Gastrocnemius medialis (tissue), 4 donors: Measurements from ENCODE around the gene KCNK6. TPM values are rescaled to one million over a fixed set of nuclear protein-coding genes. Genes with fewer than 3 reads are reported as not detected.

Experiments used
- ATAC-seq, 2 donors: fragments of 150-250 bp; one replicate each; pipeline ENCODE4 v1.9.1; 2016
- DNase-seq, 2 donors: peaks; one replicate each; pipeline ENCODE4 v3.0.0-alpha.2; 2019
- H3K27ac ChIP-seq, 4 donors: fragments of 200-600 bp; sonication (generic); 1 replicate in 1 of 4; 2 replicates in 3 of 4; pipeline ENCODE4 v1.5.1; 2016 to 2018; ENCODE audit warnings: mild to moderate bottlenecking in 2 of 4, moderate library complexity in 1 of 4
- H3K27me3 ChIP-seq, 3 donors: fragments of 200-600 bp; sonication (generic) in 2 of 3; 1 replicate in 1 of 3; 2 replicates in 2 of 3; pipeline versions ENCODE4 v1.5.1 to v1.6.0; 2016 to 2019; ENCODE audit warnings: mild to moderate bottlenecking in 1 of 3, moderate library complexity in 1 of 3
- H3K36me3 ChIP-seq, 2 donors: fragments of 200-600 bp; sonication (generic) in 1 of 2; one replicate each; pipeline ENCODE4 v1.5.1; 2017 to 2018
- H3K4me1 ChIP-seq, 2 donors: fragments of 200-600 bp; sonication (generic) in 1 of 2; one replicate each; pipeline ENCODE4 v1.5.1; 2016 to 2017; ENCODE audit warnings: mild to moderate bottlenecking in 2 of 2
- H3K4me3 ChIP-seq, 4 donors: fragments of 200-600 bp; sonication (generic) in 3 of 4; 1 replicate in 1 of 4; 2 replicates in 3 of 4; pipeline ENCODE4 v1.5.1; 2016 to 2019; ENCODE audit warnings: mild to moderate bottlenecking in 2 of 4
- H3K9me3 ChIP-seq, 3 donors: fragments of 200-600 bp; sonication (generic) in 2 of 3; 1 replicate in 1 of 3; 2 replicates in 2 of 3; pipeline ENCODE4 v1.5.1; 2016 to 2019
- POLR2A ChIP-seq, 2 donors: fragments of 450-650 bp; IDR thresholded peaks; one replicate each; pipeline ENCODE4 v1.6.1; 2017; ENCODE audit warnings: antibody characterized with exemption in 2 of 2, mild to moderate bottlenecking in 2 of 2, moderate library complexity in 2 of 2
- in situ Hi-C, 4 donors: fragments of 200-750 bp; cut with MboI; loops; one replicate each; pipeline versions ENCODE4 v1.15.0 to v1.8.0; 2017; ENCODE audit warnings: low sequenced_read_pairs in 4 of 4
- intact Hi-C: fragments of 100-400 bp; cut with DNase I; formaldehyde crosslinking; loops from one replicate; pipeline ENCODE4 v1.15.1; 2023; ENCODE audit warnings: low total_unique reads
- total RNA-seq, 4 donors: library from RNA; depleted of rRNA; stranded (reverse); fragments of >200 nt; gene quantifications; one replicate each; pipeline versions ENCODE4 v1.1.0 to v1.2.3, GENCODE V29; 2016
- TF ChIP-seq, protein P1 (sequence below), 5 experiments: fragments of 450-650 bp in 3 of 5; fragments of 200-600 bp in 2 of 5; sonication (generic) in 2 of 5; IDR thresholded peaks in 4 of 5; conservative IDR thresholded peaks in 1 of 5; 1 replicate in 4 of 5; 2 replicates in 1 of 5; pipeline ENCODE4 v1.5.1; 2016 to 2019; ENCODE audit warnings: antibody characterized with exemption in 5 of 5, mild to moderate bottlenecking in 3 of 5, moderate library complexity in 3 of 5

KCNK6 gene
- total RNA-seq, 4 donors from 2014 or later, result 0.15 to 0.90 (median 0.41) TPM

DNA sequence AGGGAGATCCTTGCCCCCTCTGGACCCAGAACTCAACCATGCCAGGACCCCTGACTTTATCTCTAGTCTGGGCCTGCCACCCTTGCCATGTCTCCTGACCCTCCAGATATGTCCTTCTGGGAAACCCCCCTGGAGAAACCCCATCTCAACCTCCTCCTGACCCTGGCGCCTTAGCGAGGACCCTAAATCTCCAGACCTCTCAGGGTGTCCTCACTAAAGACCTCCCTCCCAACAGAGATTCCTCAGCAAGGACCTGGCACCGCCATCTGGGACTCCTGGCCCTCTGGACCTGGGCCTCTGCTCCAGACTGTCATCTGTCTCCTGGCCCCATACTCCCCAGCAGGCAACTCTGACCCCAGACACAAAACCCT lies 1.3 kb downstream of the KCNK6 start:
- in situ Hi-C loops, result no loop called here
- Histone ChIP-seq H3K4me3 (no peak overlapping the region), H3K27ac (no peak overlapping the region)

GRCh38 chr19:38321646-38322196 lies 2.1 kb downstream of the KCNK6 start:
- no peaks in the 10 kb centered on the region for H3K9me3 ChIP-seq
- H3K4me3 ChIP-seq, result no peak overlapping the region
- peaks cover 0 to 4% of the 10 kb centered on the region in 2 donors for H3K4me1 ChIP-seq
- H3K36me3 ChIP-seq, result no peaks in the 10 kb centered on the region
- in situ Hi-C loops (no loop called here), intact Hi-C loops (no loop called here)
- H3K27ac ChIP-seq, result no peak overlapping the region
- no peak for DNase-seq
- TF ChIP-seq, protein P1, sequence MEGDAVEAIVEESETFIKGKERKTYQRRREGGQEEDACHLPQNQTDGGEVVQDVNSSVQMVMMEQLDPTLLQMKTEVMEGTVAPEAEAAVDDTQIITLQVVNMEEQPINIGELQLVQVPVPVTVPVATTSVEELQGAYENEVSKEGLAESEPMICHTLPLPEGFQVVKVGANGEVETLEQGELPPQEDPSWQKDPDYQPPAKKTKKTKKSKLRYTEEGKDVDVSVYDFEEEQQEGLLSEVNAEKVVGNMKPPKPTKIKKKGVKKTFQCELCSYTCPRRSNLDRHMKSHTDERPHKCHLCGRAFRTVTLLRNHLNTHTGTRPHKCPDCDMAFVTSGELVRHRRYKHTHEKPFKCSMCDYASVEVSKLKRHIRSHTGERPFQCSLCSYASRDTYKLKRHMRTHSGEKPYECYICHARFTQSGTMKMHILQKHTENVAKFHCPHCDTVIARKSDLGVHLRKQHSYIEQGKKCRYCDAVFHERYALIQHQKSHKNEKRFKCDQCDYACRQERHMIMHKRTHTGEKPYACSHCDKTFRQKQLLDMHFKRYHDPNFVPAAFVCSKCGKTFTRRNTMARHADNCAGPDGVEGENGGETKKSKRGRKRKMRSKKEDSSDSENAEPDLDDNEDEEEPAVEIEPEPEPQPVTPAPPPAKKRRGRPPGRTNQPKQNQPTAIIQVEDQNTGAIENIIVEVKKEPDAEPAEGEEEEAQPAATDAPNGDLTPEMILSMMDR (IDR thresholded peaks at IDR 0.05 in 4 of 5, conservative IDR thresholded peaks at IDR 0.05 in 1 of 5), result no peak
- TF ChIP-seq POLR2A (IDR thresholded peaks at IDR 0.05), result no peak
- ATAC-seq, result no peak
- H3K27me3 ChIP-seq, result peaks cover 0 to 14% (median 4%) of the 10 kb centered on the region in 3 donors

More for the DNA sequence above, 1.3 kb downstream of the KCNK6 start:
- intact Hi-C loops, result no loop called here
- TF ChIP-seq, protein P1 (IDR thresholded peaks at IDR 0.05 in 4 of 5, conservative IDR thresholded peaks at IDR 0.05 in 1 of 5), result no peak
- no peak for TF ChIP-seq POLR2A (IDR thresholded peaks at IDR 0.05)
- Histone ChIP-seq H3K36me3 (no peaks in the 10 kb centered on the region), H3K27me3 (peaks cover 0 to 14% (median 4%) of the 10 kb centered on the region in 3 donors), H3K4me1 (peaks cover 3 to 9% of the 10 kb centered on the region in 2 donors), H3K9me3 (no peaks in the 10 kb centered on the region)
- ATAC-seq (no peak), DNase-seq (no peak)

- ATAC-seq, result no peak
- in situ Hi-C loops, result no loop called here
These were observed 3.6 kb downstream of the KCNK6 start for GRCh38 chr19:38323291-38323690.

DNA sequence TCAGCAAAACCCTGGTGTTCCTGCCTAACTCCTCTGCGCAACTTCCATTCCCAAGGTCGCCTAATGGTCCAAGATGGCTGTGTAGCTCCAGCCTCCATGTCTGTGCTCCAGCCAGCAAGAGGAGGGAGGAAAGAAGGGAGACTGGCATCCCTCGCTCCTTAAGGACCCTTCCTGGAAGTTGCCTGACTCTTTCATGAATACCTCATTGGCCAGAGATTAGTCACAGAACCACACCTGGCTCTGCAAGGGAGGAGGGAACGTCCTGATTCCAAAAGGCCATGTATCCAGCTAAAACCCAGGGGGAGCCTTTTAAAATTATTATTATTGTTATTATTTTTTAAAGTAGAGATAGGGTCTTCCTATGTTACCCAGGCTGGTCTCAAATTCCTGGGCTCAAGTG lies 4.8 kb downstream of the KCNK6 start:
- Histone ChIP-seq H3K27me3 (peaks cover 0 to 14% (median 4%) of the 10 kb centered on the region in 3 donors), H3K9me3 (no peaks in the 10 kb centered on the region), H3K27ac (no peak overlapping the region), H3K4me1 (peaks cover 0 to 4% of the 10 kb centered on the region in 2 donors), H3K4me3 (no peak overlapping the region), H3K36me3 (no peaks in the 10 kb centered on the region)
- ATAC-seq (no peak), DNase-seq (no peak)
- intact Hi-C loops (no loop called here), in situ Hi-C loops (no loop called here)
- TF ChIP-seq POLR2A (IDR thresholded peaks at IDR 0.05), result no peak
- TF ChIP-seq, protein P1 (IDR thresholded peaks at IDR 0.05 in 4 of 5, conservative IDR thresholded peaks at IDR 0.05 in 1 of 5), result no peak

More at GRCh38 chr19:38323291-38323690, 3.6 kb downstream of the KCNK6 start:
- no peak overlapping the region for H3K4me3 ChIP-seq
- TF ChIP-seq, protein P1 (IDR thresholded peaks at IDR 0.05 in 4 of 5, conservative IDR thresholded peaks at IDR 0.05 in 1 of 5), result no peak
- TF ChIP-seq POLR2A (IDR thresholded peaks at IDR 0.05), result no peak
- H3K27me3 ChIP-seq, result peaks cover 0 to 14% (median 4%) of the 10 kb centered on the region in 3 donors
- H3K27ac ChIP-seq, result no peak overlapping the region
- intact Hi-C loops, result no loop called here
- no peak for DNase-seq
- no peaks in the 10 kb centered on the region for H3K36me3 ChIP-seq
- H3K9me3 ChIP-seq, result no peaks in the 10 kb centered on the region
- H3K4me1 ChIP-seq, result peaks cover 0 to 4% of the 10 kb centered on the region in 2 donors
